Measurements from ENCODE around the gene GFOD1. TPM values are rescaled to one million over a fixed set of nuclear protein-coding genes. Genes with fewer than 3 reads are reported as not detected.

Gene GFOD1
- total RNA-seq, 6 experiments from 2014 or later: 2.3 to 4.7 (median 2.9) TPM

DNA sequence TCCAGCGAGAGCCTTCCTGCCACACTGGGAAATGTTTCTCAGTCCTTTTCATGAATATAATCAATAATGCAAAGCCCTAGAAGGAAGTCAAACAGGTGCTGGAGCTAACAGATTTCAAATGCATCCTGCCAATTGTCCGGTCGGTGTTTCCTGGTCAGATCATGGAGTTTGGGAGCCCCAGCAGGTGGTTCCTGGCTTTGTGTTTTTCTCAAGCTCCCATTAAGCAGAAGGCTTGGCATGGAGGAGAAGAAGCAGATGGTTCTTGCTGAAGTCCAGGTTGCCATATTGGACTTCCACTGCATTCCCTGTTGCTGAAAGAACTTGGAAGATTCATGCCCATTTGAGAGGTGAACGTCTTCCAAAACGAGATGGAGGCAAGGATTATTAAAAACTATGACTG is 68.6 kb downstream of the GFOD1 start:
- TF ChIP-seq, protein P1, sequence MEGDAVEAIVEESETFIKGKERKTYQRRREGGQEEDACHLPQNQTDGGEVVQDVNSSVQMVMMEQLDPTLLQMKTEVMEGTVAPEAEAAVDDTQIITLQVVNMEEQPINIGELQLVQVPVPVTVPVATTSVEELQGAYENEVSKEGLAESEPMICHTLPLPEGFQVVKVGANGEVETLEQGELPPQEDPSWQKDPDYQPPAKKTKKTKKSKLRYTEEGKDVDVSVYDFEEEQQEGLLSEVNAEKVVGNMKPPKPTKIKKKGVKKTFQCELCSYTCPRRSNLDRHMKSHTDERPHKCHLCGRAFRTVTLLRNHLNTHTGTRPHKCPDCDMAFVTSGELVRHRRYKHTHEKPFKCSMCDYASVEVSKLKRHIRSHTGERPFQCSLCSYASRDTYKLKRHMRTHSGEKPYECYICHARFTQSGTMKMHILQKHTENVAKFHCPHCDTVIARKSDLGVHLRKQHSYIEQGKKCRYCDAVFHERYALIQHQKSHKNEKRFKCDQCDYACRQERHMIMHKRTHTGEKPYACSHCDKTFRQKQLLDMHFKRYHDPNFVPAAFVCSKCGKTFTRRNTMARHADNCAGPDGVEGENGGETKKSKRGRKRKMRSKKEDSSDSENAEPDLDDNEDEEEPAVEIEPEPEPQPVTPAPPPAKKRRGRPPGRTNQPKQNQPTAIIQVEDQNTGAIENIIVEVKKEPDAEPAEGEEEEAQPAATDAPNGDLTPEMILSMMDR (IDR thresholded peaks at IDR 0.05): no peak
- Mint-ChIP-seq H3K4me1 (ENCODE audit: low read depth) (peaks cover 10% of the 10 kb centered on the region; the same call in 1 of the 2 replicates), H3K27ac (no peak overlapping the region), H3K27me3 (ENCODE audit: insufficient read depth) (peaks cover 2% of the 10 kb centered on the region; the same call in 1 of the 2 replicates), H3K9me3 (no peaks in the 10 kb centered on the region), H3K4me3 (no peak overlapping the region), H3K36me3 (ENCODE audit: low read depth) (no peaks in the 10 kb centered on the region)
- no peak for DNase-seq

DNA sequence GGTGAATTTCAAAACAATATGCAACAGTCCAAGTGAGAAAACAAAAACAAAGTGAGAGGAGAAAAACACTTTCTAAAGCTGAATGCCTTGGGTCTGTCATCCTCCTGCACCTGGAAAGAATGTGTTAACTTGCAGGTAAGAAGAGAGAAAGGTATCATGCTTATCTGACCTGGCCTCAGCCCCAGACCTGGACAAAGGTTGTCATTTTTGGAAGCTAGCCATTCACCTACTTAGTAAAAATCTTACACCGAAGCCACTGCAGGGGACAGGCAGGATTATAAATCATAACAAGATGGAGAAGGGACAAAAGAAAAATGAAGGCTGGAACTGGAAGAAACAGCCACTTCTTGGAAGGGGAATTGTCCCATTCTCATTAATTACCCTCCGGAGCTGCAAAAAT is 69.4 kb downstream of the GFOD1 start:
- Mint-ChIP-seq H3K4me3 (no peak overlapping the region), H3K9me3 (no peaks in the 10 kb centered on the region), H3K27me3 (ENCODE audit: insufficient read depth) (peaks cover 2% of the 10 kb centered on the region; the same call in 1 of the 2 replicates), H3K27ac (no peak overlapping the region), H3K4me1 (ENCODE audit: low read depth) (peaks cover 18% of the 10 kb centered on the region), H3K36me3 (ENCODE audit: low read depth) (no peaks in the 10 kb centered on the region)
- DNase-seq: no peak
- TF ChIP-seq, protein P1 (IDR thresholded peaks at IDR 0.05): no peak

DNA sequence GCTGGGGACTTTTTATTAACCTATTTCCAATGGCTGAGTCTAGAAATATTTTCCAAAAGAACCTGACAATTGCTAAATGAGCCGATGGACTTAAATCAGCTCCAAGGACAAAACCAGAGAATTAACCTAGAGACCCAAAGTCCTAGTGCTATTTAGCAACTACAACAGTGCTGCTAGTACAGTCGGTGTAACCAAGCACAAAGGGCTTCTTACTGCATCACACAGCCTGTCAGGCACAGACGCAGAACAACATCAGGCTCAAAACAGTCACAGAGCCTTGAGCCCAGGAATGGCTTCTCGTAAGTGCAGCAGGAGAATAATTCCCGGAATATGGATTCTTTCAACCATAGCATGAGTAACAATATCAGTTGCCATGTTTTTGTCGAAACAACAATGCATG is 70.0 kb downstream of the GFOD1 start:
- DNase-seq: no peak
- peaks cover 13% of the 10 kb centered on the region for H3K4me1 Mint-ChIP-seq (ENCODE audit: low read depth)
- peaks cover 2% of the 10 kb centered on the region; the same call in 1 of the 2 replicates for H3K27me3 Mint-ChIP-seq (ENCODE audit: insufficient read depth)
- no peaks in the 10 kb centered on the region for H3K36me3 Mint-ChIP-seq (ENCODE audit: low read depth)
- no peak overlapping the region for H3K27ac Mint-ChIP-seq
- TF ChIP-seq, protein P1 (IDR thresholded peaks at IDR 0.05): no peak
- H3K9me3 Mint-ChIP-seq: no peaks in the 10 kb centered on the region
- H3K4me3 Mint-ChIP-seq: no peak overlapping the region

DNA sequence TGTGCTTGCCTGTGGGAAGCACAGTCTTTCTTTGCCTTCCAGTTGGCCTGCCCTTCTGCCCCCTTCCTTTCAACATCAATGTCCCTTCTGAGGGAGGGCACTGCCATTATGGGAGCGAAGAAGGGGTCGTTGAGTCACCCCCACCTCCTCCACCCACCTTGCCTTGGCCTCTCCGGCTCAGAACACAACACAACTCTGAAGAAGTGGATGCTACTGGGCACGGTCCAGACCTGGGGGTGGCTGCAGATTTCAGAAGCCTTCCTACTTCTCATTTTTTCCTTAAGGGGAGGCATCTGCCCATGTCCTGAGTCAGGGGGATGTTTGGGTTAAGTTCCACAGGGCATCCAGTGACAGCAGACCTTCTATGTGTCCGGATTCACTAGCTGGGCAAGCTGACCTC is 72.1 kb downstream of the GFOD1 start:
- Mint-ChIP-seq H3K27ac (no peak overlapping the region), H3K4me3 (no peak overlapping the region), H3K27me3 (ENCODE audit: insufficient read depth) (peaks cover 2% of the 10 kb centered on the region; the same call in 1 of the 2 replicates)

DNA sequence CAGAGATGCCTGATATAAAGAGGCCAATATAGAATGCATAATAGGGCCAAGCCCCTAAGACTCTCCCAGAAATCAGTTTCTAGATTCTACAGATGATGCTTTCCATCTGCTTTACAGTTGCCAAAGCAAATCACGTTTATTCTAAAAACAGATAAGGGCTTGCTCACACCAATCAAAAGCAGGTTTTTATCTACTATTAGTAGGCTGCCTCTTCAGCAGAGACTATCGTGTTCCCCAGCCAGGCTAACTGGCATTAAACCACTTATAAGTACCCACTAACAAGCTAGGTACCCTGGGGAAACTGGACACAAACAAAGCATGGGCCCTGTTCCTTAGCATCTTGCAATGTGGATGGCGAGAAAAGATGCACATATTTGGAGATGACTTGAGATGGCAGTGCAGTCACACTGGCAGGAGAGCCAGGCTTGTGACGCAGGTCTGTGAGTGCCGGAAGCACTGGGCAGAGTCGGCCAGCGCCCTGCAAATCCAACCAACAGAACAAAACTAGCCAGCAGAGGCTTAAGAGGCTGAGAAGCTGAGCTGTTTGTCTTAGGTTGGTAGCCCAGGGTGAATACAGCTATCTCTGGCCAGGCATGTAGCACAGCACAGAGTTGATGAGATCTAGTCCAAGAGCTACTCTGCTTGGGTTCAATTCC is 73.4 kb downstream of the GFOD1 start:
- DNase-seq: no peak

More for the DNA sequence above, 72.1 kb downstream of the GFOD1 start:
- DNase-seq: no peak
- Mint-ChIP-seq H3K4me1 (ENCODE audit: low read depth) (peaks cover 9% of the 10 kb centered on the region), H3K9me3 (no peaks in the 10 kb centered on the region), H3K36me3 (ENCODE audit: low read depth) (no peaks in the 10 kb centered on the region)
- TF ChIP-seq, protein P1 (IDR thresholded peaks at IDR 0.05): no peak

More for the DNA sequence above, 73.4 kb downstream of the GFOD1 start:
- no peak overlapping the region for H3K27ac Mint-ChIP-seq
- no peak overlapping the region for H3K4me3 Mint-ChIP-seq
- no peaks in the 10 kb centered on the region for H3K27me3 Mint-ChIP-seq (ENCODE audit: insufficient read depth)
- no peaks in the 10 kb centered on the region for H3K9me3 Mint-ChIP-seq
- H3K36me3 Mint-ChIP-seq (ENCODE audit: low read depth): no peaks in the 10 kb centered on the region
- TF ChIP-seq, protein P1 (IDR thresholded peaks at IDR 0.05): no peak
- peaks cover 9% of the 10 kb centered on the region for H3K4me1 Mint-ChIP-seq (ENCODE audit: low read depth)
